Measurements from ENCODE around the gene PDE4D. TPM values are rescaled to one million over a fixed set of nuclear protein-coding genes. Genes with fewer than 3 reads are reported as not detected.

Gene PDE4D
- total and polyA plus RNA-seq, 10 of the 15 experiments (the other 5 are each of a cell fraction or from before 2014, with no cell fraction given): 0.87 to 4.1 (median 2.2) TPM

GRCh38 chr5:59622848-59623247 is 270.7 kb downstream of the PDE4D start:
- BruUV-seq (replicated peaks): no TSS peak
- SMC1A ChIA-PET (ENCODE audit: uncharacterized antibody, unreplicated experiment): no interaction called here
- no peak for TF ChIP-seq EZH2 (IDR thresholded peaks at IDR 0.05; ENCODE audit: borderline replicate concordance, control insufficient read depth, low read depth, low read length)
- TF ChIP-seq NFYA (IDR thresholded peaks at IDR 0.05; ENCODE audit: borderline replicate concordance, low read depth, low read length): no peak
- no peak for TF ChIP-seq E2F8 (IDR thresholded peaks at IDR 0.05; ENCODE audit: low read depth, partially characterized antibody)
- no peak for TF ChIP-seq CUX1 (IDR thresholded peaks at IDR 0.05; ENCODE audit: insufficient replicate concordance, low read depth, low read length)
- TF ChIP-seq IRF4 (IDR thresholded peaks at IDR 0.05; ENCODE audit: low read depth, low read length): no peak
- no peak for TF ChIP-seq ZNF207 (IDR thresholded peaks at IDR 0.05; ENCODE audit: borderline replicate concordance)
- TF ChIP-seq CHD4 (IDR thresholded peaks at IDR 0.05): no peak
- no peak for TF ChIP-seq NRF1 (conservative IDR thresholded peaks at IDR 0.05; ENCODE audit: low read depth, low read length)
- TF ChIP-seq IRF5 (IDR thresholded peaks at IDR 0.05; ENCODE audit: borderline replicate concordance): no peak
- TF ChIP-seq RAD51 (IDR thresholded peaks at IDR 0.05): no peak
- TF ChIP-seq RELA (IDR thresholded peaks at IDR 0.05; ENCODE audit: borderline replicate concordance, partially characterized antibody): no peak
- no peak for TF ChIP-seq TBL1XR1 (IDR thresholded peaks at IDR 0.05; ENCODE audit: low read depth, low read length)
- no peak for TF ChIP-seq SMC3 (IDR thresholded peaks at IDR 0.05; ENCODE audit: borderline replicate concordance, low read length)
- no peak for TF ChIP-seq ZNF622 (IDR thresholded peaks at IDR 0.05)

More at GRCh38 chr5:59622848-59623247, 270.7 kb downstream of the PDE4D start:
- no peaks in the 10 kb centered on the region for H3K27me3 ChIP-seq (replicated peaks in 1 of 2; ENCODE audit: control insufficient read depth in 2 of 2, insufficient read depth in 2 of 2, low read length in 1 of 2)
- H3K4me3 ChIP-seq: no peak overlapping the region
- H3K4me2 ChIP-seq (ENCODE audit: control insufficient read depth, insufficient read depth): no peak overlapping the region
- H4K20me1 ChIP-seq (ENCODE audit: control insufficient read depth, insufficient read depth): no peaks in the 10 kb centered on the region
- ChIA-PET CTCF (no interaction called here), POLR2A (no interaction called here), RAD21 (ENCODE audit: unreplicated experiment) (no interaction called here)
- in situ Hi-C loops (cut with MboI): no loop called here
- WGBS (ENCODE audit: insufficient coverage, insufficient replicate concordance, low lambda C conversion rate, missing lambda C conversion rate): 75% methylated on average over 2 of the region's 2 CpGs
- ATAC-seq (no peak), DNase-seq (ENCODE audit: low read depth, low spot score) (no peak), FAIRE-seq (no peak)
- H3K36me3 ChIP-seq (ENCODE audit: control insufficient read depth in 2 of 2, insufficient read depth in 2 of 2, low read length in 1 of 2): no peaks in the 10 kb centered on the region
- H2AFZ ChIP-seq (ENCODE audit: control insufficient read depth, low read depth, low read length): no peak overlapping the region
- peaks cover 3% of the 10 kb centered on the region; the same call in 1 of the 2 replicates for H3K4me1 ChIP-seq (ENCODE audit: control insufficient read depth, insufficient read depth, low read length)
- no peak overlapping the region for H3K27ac ChIP-seq (ENCODE audit: control insufficient read depth, insufficient read depth)
- intact Hi-C loops (cut with micrococcal nuclease; ENCODE audit: unreplicated experiment): no loop called here
- H3K9me3 ChIP-seq (replicated peaks; ENCODE audit: control insufficient read depth, insufficient read depth, low read length): no peaks in the 10 kb centered on the region
- H3K79me2 ChIP-seq (ENCODE audit: control insufficient read depth, insufficient read depth, low read length): no peaks in the 10 kb centered on the region
- H3K9ac ChIP-seq (ENCODE audit: control insufficient read depth, insufficient read depth, low read length): no peak overlapping the region

All from GM12878 (cell line).